Measurements from ENCODE around the gene CNTD1. TPM values are rescaled to one million over a fixed set of nuclear protein-coding genes. Genes with fewer than 3 reads are reported as not detected.
A peak's percentile ranks its signal among the peaks of the same experiment; 100 is the strongest.

CNTD1 gene
- total RNA-seq, 1 donor from 2014 or later: not detected

DNA sequence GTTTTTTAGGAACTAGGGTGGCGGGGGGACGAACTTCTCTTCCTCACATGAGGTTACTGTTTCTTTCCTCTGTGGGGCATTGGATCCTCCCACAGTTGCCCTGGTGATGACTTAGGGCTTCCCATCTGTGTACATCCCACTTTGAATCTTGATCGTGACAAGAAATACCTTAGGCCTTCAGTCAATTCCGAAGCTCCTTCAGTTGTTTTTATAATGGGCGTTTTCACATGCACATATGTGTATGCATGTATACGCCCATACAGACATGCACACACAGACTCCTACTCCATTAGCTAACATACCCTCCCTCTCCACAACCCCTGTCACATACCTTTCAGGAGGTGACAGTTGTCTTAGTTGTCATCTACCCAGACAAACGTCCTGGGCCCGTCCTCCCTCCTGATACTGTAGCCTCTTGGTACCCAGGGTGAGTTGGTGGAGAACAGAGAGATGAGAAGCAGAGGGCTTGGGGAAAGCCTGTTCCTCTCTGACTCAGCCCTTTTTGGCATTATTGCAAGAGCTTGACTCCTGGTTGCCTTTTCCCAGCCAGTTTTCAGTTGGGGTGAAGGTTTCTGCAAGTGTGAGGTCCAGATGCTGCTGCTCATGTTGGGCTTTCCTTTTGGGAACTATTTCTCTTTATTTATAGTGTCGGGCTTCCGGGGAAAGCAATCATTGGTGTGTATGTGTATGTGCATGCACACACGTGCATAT, 43.5 kb downstream of the CNTD1 start:
- Mint-ChIP-seq H3K36me3 (ENCODE audit: insufficient read depth) (peaks cover 20% of the 10 kb centered on the region), H3K27ac (no peak overlapping the region), H3K27me3 (no peaks in the 10 kb centered on the region), H3K4me3 (ENCODE audit: low read depth) (no peak overlapping the region), H3K9me3 (ENCODE audit: low read depth) (no peaks in the 10 kb centered on the region), H3K4me1 (ENCODE audit: low read depth) (no peaks in the 10 kb centered on the region)
- TF ChIP-seq, protein P1, sequence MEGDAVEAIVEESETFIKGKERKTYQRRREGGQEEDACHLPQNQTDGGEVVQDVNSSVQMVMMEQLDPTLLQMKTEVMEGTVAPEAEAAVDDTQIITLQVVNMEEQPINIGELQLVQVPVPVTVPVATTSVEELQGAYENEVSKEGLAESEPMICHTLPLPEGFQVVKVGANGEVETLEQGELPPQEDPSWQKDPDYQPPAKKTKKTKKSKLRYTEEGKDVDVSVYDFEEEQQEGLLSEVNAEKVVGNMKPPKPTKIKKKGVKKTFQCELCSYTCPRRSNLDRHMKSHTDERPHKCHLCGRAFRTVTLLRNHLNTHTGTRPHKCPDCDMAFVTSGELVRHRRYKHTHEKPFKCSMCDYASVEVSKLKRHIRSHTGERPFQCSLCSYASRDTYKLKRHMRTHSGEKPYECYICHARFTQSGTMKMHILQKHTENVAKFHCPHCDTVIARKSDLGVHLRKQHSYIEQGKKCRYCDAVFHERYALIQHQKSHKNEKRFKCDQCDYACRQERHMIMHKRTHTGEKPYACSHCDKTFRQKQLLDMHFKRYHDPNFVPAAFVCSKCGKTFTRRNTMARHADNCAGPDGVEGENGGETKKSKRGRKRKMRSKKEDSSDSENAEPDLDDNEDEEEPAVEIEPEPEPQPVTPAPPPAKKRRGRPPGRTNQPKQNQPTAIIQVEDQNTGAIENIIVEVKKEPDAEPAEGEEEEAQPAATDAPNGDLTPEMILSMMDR (IDR thresholded peaks at IDR 0.05; ENCODE audit: unreplicated experiment): no peak
- no peak for DNase-seq (ENCODE audit: low spot score, unreplicated experiment)

DNA sequence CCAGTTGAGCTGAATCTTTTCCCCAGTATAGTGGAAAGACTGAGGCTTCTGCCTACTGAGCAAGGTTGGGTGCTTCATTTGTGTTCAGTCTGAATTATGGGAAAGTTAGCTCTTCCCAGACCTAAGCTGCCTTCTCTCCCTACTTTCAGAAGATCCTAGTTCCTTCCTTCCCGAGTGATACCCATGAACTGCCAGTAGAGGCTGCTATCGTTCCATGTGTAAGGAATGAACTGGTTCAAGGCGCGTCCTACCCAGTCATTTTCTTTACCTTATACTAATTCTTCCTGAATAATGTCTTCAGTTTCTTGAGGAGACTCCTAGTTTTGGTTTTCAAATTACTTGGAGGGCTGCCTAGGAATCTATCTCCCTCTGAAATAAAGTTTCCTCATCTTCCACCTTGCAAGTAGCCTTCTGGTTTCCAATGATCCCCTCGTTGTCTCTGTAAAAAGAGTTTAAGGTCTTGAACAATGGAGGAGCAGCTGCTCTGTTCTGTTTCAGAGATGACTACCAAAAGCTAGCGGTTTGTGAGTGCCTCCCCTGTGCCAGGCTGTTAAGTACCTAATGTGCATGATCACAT, 44.8 kb downstream of the CNTD1 start:
- H3K4me1 Mint-ChIP-seq (ENCODE audit: low read depth): no peaks in the 10 kb centered on the region
- H3K36me3 Mint-ChIP-seq (ENCODE audit: insufficient read depth): peaks cover 16% of the 10 kb centered on the region
- H3K9me3 Mint-ChIP-seq (ENCODE audit: low read depth): no peaks in the 10 kb centered on the region
- no peak for DNase-seq (ENCODE audit: low spot score, unreplicated experiment)
- TF ChIP-seq, protein P1 (IDR thresholded peaks at IDR 0.05; ENCODE audit: unreplicated experiment): peak; percentile 90
- no peak overlapping the region for H3K4me3 Mint-ChIP-seq (ENCODE audit: low read depth)
- no peak overlapping the region for H3K27ac Mint-ChIP-seq
- no peaks in the 10 kb centered on the region for H3K27me3 Mint-ChIP-seq

DNA sequence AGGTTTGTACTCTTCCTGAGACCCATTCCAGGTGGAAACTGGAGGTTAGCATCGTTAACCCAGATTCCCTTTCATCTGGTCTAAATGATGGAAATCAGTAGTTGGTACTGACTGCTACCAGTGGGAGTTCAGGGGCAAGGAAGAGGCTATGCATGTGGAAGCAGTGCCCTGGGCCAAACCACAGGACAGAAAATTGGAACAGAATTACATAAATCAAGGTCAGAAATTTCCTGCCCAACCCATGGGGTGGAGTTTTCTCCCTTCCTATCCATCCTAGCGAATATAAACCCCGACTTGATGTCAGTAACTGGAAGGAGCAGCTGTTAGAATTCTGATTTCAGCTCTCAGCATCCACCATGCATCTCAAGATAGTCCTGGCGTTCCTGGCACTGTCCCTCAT, 45.6 kb downstream of the CNTD1 start, which contains the start of gene AOC2:
Gene AOC2, plus strand, starts transcription at position 310 of the 400 bp plus-strand sequence. Its CDS starts 47 bp downstream, at position 357.
- no peak for DNase-seq (ENCODE audit: low spot score, unreplicated experiment)
- peaks cover 9% of the 10 kb centered on the region for H3K36me3 Mint-ChIP-seq (ENCODE audit: insufficient read depth)
- H3K4me3 Mint-ChIP-seq (ENCODE audit: low read depth): no peak within 1 kb of the TSS
- TF ChIP-seq, protein P1 (IDR thresholded peaks at IDR 0.05; ENCODE audit: unreplicated experiment): no peak
- H3K27me3 Mint-ChIP-seq: no peaks in the 10 kb centered on the region
- H3K27ac Mint-ChIP-seq: no peak within 1 kb of the TSS
- no peaks in the 10 kb centered on the region for H3K4me1 Mint-ChIP-seq (ENCODE audit: low read depth)
- H3K9me3 Mint-ChIP-seq (ENCODE audit: low read depth): no peaks in the 10 kb centered on the region

DNA sequence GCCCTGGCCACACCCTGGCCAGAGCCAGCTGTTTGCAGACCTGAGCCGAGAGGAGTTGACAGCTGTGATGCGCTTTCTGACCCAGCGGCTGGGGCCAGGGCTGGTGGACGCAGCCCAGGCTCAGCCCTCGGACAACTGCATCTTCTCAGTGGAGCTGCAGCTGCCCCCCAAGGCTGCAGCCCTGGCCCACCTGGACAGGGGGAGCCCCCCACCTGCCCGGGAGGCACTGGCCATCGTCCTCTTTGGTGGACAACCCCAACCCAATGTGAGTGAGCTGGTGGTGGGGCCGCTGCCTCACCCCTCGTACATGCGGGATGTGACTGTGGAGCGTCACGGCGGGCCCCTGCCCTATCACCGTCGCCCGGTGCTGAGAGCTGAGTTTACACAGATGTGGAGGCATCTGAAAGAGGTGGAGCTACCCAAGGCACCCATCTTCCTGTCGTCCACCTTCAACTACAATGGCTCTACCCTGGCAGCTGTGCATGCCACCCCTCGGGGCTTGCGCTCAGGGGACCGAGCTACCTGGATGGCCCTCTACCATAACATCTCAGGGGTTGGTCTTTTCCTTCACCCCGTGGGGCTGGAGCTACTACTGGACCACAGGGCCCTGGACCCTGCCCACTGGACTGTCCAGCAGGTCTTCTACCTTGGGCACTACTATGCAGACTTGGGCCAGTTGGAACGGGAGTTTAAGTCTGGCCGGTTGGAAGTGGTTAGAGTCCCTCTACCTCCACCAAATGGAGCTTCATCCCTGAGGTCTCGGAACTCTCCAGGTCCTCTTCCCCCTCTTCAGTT, 46.3 kb downstream of the CNTD1 start:
- Mint-ChIP-seq H3K9me3 (ENCODE audit: low read depth) (no peaks in the 10 kb centered on the region), H3K4me1 (ENCODE audit: low read depth) (no peaks in the 10 kb centered on the region), H3K27ac (no peak overlapping the region), H3K36me3 (ENCODE audit: insufficient read depth) (peaks cover 5% of the 10 kb centered on the region), H3K4me3 (ENCODE audit: low read depth) (no peak overlapping the region), H3K27me3 (no peaks in the 10 kb centered on the region)
- no peak for DNase-seq (ENCODE audit: low spot score, unreplicated experiment)
- TF ChIP-seq, protein P1 (IDR thresholded peaks at IDR 0.05; ENCODE audit: unreplicated experiment): no peak

DNA sequence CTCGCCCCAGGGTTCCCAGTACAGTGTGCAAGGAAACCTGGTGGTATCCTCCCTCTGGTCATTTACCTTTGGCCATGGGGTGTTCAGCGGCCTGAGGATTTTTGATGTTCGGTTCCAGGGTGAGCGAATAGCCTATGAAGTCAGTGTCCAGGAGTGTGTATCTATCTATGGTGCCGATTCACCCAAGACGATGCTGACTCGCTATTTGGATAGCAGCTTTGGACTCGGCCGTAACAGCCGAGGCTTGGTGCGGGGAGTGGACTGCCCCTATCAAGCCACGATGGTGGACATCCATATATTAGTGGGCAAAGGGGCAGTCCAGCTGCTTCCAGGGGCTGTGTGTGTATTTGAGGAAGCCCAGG, 46.9 kb downstream of the CNTD1 start:
- TF ChIP-seq, protein P1 (IDR thresholded peaks at IDR 0.05; ENCODE audit: unreplicated experiment): no peak
- H3K4me1 Mint-ChIP-seq (ENCODE audit: low read depth): no peaks in the 10 kb centered on the region
- no peaks in the 10 kb centered on the region for H3K9me3 Mint-ChIP-seq (ENCODE audit: low read depth)
- H3K27ac Mint-ChIP-seq: no peak overlapping the region
- H3K36me3 Mint-ChIP-seq (ENCODE audit: insufficient read depth): peaks cover 5% of the 10 kb centered on the region
- H3K27me3 Mint-ChIP-seq: no peaks in the 10 kb centered on the region
- no peak overlapping the region for H3K4me3 Mint-ChIP-seq (ENCODE audit: low read depth)
- no peak for DNase-seq (ENCODE audit: low spot score, unreplicated experiment)

Measured in progenitor cell of endocrine pancreas (in vitro differentiated cells).